HepG2 (cell line): ENCODE measurements around the gene NLRP11. TPM values are rescaled to one million over a fixed set of nuclear protein-coding genes. Genes with fewer than 3 reads are reported as not detected.

Experiments
- polyA plus RNA-seq, 8 experiments: library from polyadenylated mRNA; depleted of rRNA in 3 of 8; stranded (reverse) in 7 of 8; unstranded in 1 of 8; fragments of >200 nt; fragmentation: Illumina TruSeq in 4 of 8; extraction: Trizol in 4 of 8; gene quantifications; 2 replicates each; pipeline versions ENCODE4 v1.2.1 to v1.2.3, GENCODE V29; 2011 to 2016; ENCODE audit warnings: low read depth in 4 of 8, missing spikeins in 1 of 8, mixed read lengths in 1 of 8; ENCODE audit not compliant: insufficient read depth in 1 of 8
- total RNA-seq, 5 experiments: library from RNA; depleted of rRNA; stranded (reverse); fragments of >200 nt; fragmentation: Illumina TruSeq; extraction: Trizol; gene quantifications; 2 replicates each; pipeline ENCODE4 v1.2.3, GENCODE V29; 2016; ENCODE audit warnings: low read depth in 1 of 5

The NLRP11 gene
- total and polyA plus RNA-seq, 2 of the 13 experiments (the other 11 are each of a cell fraction or from before 2014, with no cell fraction given): 0.02 TPM; not detected in 1

Other genes with a start within 250 kb of the NLRP11 start
- gene FIZ1, start 232.5 kb downstream of the NLRP11 start, total RNA-seq (2016; rRNA removed; fragmentation: Illumina TruSeq; extraction: Trizol): 3.4 and 5.9 TPM in 2 replicates
- gene FIZ1, start 232.5 kb downstream of the NLRP11 start, polyA plus RNA-seq (2011; rRNA removed): 3.6 and 4.1 TPM in 2 replicates
- gene ZNF524, start 231.7 kb downstream of the NLRP11 start, total RNA-seq (2016; rRNA removed; fragmentation: Illumina TruSeq; extraction: Trizol): 1.6 and 4.6 TPM in 2 replicates
- 3.2 and 5.0 TPM in 2 replicates for gene ZNF524, start 231.7 kb downstream of the NLRP11 start, polyA plus RNA-seq (2011; rRNA removed)
- 0.93 and 1.0 TPM in 2 replicates for gene ZNF865, start 226.4 kb downstream of the NLRP11 start, total RNA-seq (2016; rRNA removed; fragmentation: Illumina TruSeq; extraction: Trizol)
- 1.0 and 1.5 TPM in 2 replicates for gene ZNF865, start 226.4 kb downstream of the NLRP11 start, polyA plus RNA-seq (2011; rRNA removed)
- gene ZNF784, start 207.4 kb downstream of the NLRP11 start, total RNA-seq (2016; rRNA removed; fragmentation: Illumina TruSeq; extraction: Trizol): 4.0 and 4.2 TPM in 2 replicates
- gene ZNF784, start 207.4 kb downstream of the NLRP11 start, polyA plus RNA-seq (2011; rRNA removed): 4.1 and 5.1 TPM in 2 replicates
- gene ZNF580, start 191.0 kb downstream of the NLRP11 start, total RNA-seq (2016; rRNA removed; fragmentation: Illumina TruSeq; extraction: Trizol): 3.0 and 4.4 TPM in 2 replicates
- 6.0 and 7.0 TPM in 2 replicates for gene ZNF580, start 191.0 kb downstream of the NLRP11 start, polyA plus RNA-seq (2011; rRNA removed)
- gene ZNF581, start 188.3 kb downstream of the NLRP11 start, total RNA-seq (2016; rRNA removed; fragmentation: Illumina TruSeq; extraction: Trizol): 18.4 and 19.6 TPM in 2 replicates
- 49.5 and 52.6 TPM in 2 replicates for gene ZNF581, start 188.3 kb downstream of the NLRP11 start, polyA plus RNA-seq (2011; rRNA removed)
- gene CCDC106, start 183.8 kb downstream of the NLRP11 start, total RNA-seq (2016; rRNA removed; fragmentation: Illumina TruSeq; extraction: Trizol): 7.0 and 8.8 TPM in 2 replicates
- gene CCDC106, start 183.8 kb downstream of the NLRP11 start, polyA plus RNA-seq (2011; rRNA removed): 4.7 and 6.2 TPM in 2 replicates
- 124 and 127 TPM in 2 replicates for gene U2AF2, start 177.0 kb downstream of the NLRP11 start, total RNA-seq (2016; rRNA removed; fragmentation: Illumina TruSeq; extraction: Trizol)
- gene U2AF2, start 177.0 kb downstream of the NLRP11 start, polyA plus RNA-seq (2011; rRNA removed): 84.3 and 116 TPM in 2 replicates
- 28.9 and 32.6 TPM in 2 replicates for gene EPN1, start 156.8 kb downstream of the NLRP11 start, total RNA-seq (2016; rRNA removed; fragmentation: Illumina TruSeq; extraction: Trizol)
- 31.7 and 43.7 TPM in 2 replicates for gene EPN1, start 156.8 kb downstream of the NLRP11 start, polyA plus RNA-seq (2011; rRNA removed)
- gene NLRP9, start 93.6 kb downstream of the NLRP11 start, total RNA-seq (2016; rRNA removed; fragmentation: Illumina TruSeq; extraction: Trizol): not detected in 2 replicates
- not detected in 2 replicates for gene NLRP9, start 93.6 kb downstream of the NLRP11 start, polyA plus RNA-seq (2011; rRNA removed)
- gene RFPL4A, start 72.9 kb downstream of the NLRP11 start, total RNA-seq (2016; rRNA removed; fragmentation: Illumina TruSeq; extraction: Trizol): not detected in 2 replicates
- 0.13 TPM in 1 of 2 replicates, not detected in the other for gene RFPL4A, start 72.9 kb downstream of the NLRP11 start, polyA plus RNA-seq (2011; rRNA removed)
- not detected in 2 replicates for gene RFPL4AL1, start 62.9 kb downstream of the NLRP11 start, total RNA-seq (2016; rRNA removed; fragmentation: Illumina TruSeq; extraction: Trizol)
- not detected in 2 replicates for gene RFPL4AL1, start 62.9 kb downstream of the NLRP11 start, polyA plus RNA-seq (2011; rRNA removed)
- not detected in 2 replicates for gene NLRP4, start 4.5 kb upstream of the NLRP11 start, total RNA-seq (2016; rRNA removed; fragmentation: Illumina TruSeq; extraction: Trizol)
- gene NLRP4, start 4.5 kb upstream of the NLRP11 start, polyA plus RNA-seq (2011; rRNA removed): not detected in 2 replicates
- gene NLRP13, start 100.3 kb upstream of the NLRP11 start, total RNA-seq (2016; rRNA removed; fragmentation: Illumina TruSeq; extraction: Trizol): not detected in 2 replicates
- not detected in 2 replicates for gene NLRP13, start 100.3 kb upstream of the NLRP11 start, polyA plus RNA-seq (2011; rRNA removed)
- gene NLRP8, start 115.8 kb upstream of the NLRP11 start, total RNA-seq (2016; rRNA removed; fragmentation: Illumina TruSeq; extraction: Trizol): not detected in 2 replicates
- gene NLRP8, start 115.8 kb upstream of the NLRP11 start, polyA plus RNA-seq (2011; rRNA removed): not detected in 2 replicates
- gene NLRP5, start 154.8 kb upstream of the NLRP11 start, total RNA-seq (2016; rRNA removed; fragmentation: Illumina TruSeq; extraction: Trizol): not detected in 2 replicates
- gene NLRP5, start 154.8 kb upstream of the NLRP11 start, polyA plus RNA-seq (2011; rRNA removed): not detected in 2 replicates